Colon (tissue), 2 donors: ENCODE measurements around the gene ZNF598.
"Not testable (repeated sequence)": the region's sequence is repeated elsewhere in the genome, so short reads cannot be mapped to it uniquely, and the experiment has no call there.

Source experiments
- FAIRE-seq: peaks from 2 replicates; lab custom pipeline; 2012; peaks lifted over from hg19 to GRCh38; lab: Jason Lieb, UNC
- donor health status: control.
- donor health status: control.

Gene ZNF598

DNA sequence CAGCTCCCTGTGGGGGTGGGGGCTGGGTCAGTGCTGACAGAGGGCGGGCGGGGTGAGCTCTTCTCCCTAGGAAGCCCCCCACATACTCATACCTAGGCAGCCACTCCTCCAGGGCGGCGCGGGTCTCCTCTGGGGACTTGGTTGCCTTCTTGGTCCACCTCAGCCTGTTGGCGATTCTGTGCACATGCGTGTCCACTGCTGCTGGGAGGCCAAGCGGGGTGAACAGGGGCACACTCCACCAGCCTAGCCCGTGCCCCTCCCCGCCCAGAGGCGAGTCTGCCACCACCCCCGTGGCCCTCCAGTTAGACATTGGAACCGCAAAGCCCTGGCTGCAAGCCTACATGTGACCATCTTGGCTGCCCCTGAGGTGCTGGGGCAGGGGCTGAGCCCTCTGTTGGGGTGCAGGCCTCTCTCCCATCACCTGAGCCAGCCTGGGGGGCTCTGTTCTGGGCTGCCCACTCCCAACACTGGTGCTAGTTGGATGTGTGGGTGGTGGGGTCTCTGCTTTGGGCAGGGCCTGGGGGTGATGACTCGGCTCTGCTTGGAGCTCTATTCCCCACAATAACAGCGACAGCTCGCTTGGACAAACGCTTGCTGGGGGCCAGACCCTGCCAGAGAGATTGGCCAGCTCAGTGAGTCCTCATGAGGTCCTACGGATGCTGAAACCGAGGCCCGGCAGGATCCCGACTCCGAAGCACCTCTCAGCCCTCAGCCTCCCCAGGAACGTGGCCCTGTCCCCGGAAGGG lies 30.6 kb upstream of the ZNF598 start:
- no peak for FAIRE-seq

DNA sequence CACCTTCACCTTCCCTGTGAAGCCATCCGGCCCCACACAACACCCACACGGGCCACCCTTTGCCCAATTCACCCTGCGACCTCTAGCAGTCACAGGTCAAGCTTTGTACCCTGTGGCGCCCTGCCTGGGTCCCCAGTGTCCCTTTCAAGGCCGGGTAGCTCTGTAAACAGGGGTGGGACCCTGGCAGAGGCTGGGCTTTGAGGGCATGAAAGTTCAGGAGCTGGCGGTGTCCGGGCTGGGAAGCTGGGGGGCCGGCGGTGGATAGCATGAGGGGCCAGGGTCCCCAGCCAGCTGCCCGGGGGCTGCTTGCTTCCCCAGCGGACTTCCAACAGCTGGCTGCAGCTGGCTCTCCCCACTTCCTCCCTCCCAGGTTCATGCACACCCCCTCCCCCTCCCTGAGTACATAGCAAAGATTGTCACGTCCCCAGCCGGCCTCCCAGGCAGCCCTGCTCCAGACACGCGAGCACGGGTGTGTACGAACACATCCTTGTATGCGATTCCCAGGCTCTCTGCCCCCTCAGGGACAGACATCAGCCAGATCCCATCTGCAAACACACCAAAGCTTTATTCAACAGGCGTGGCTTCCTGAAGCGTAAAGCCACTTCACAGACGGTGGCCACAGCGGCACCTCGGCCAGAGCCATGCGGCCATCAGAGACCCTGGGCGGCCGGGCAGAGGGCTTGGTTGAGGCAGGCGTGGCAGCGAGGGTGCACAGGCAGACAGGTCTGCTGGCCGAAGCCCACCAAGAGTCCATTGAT lies 29.8 kb upstream of the ZNF598 start:
- FAIRE-seq = no peak

DNA sequence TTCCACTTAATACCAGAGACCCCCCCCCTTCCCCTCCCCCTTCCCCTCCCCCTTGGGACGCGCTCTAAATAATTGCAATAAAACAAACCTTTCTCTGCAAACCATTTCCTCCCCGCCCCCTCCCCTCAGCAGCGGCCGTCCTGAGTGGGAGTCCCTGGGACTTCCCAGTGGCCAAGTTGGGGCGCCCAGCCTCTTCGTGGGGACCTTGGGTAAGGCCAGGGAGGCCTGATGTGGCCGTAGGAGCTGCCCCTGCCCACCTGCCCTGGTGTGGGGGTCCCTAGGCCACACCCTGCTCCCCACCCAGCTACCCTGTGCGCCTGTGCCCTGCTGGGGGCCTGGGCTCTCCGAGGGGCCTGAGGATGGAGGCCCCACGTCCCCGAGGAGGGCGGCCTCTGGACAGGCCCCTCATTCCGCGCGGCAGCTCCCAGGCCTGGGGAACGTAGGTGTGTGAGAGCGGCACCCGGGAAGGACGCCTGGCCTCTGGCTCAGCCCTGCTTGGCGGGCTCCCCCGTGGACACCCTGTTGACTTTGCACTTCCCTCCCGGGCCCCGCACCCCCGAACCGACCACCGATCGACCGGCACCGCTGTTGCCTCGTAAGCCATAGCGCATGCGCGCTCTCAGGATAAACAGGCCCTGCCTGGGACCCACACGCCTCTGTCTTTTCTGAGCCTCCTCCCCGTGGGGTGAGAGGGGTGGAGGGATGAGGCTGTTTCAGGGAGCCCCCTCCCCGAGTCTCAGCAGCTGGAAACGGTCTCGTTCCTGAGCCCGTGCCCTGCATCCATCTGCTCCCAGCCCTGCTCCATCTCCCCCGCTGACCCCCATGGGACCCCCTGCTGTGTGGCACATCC lies 29.0 kb upstream of the ZNF598 start:
- no peak for FAIRE-seq

DNA sequence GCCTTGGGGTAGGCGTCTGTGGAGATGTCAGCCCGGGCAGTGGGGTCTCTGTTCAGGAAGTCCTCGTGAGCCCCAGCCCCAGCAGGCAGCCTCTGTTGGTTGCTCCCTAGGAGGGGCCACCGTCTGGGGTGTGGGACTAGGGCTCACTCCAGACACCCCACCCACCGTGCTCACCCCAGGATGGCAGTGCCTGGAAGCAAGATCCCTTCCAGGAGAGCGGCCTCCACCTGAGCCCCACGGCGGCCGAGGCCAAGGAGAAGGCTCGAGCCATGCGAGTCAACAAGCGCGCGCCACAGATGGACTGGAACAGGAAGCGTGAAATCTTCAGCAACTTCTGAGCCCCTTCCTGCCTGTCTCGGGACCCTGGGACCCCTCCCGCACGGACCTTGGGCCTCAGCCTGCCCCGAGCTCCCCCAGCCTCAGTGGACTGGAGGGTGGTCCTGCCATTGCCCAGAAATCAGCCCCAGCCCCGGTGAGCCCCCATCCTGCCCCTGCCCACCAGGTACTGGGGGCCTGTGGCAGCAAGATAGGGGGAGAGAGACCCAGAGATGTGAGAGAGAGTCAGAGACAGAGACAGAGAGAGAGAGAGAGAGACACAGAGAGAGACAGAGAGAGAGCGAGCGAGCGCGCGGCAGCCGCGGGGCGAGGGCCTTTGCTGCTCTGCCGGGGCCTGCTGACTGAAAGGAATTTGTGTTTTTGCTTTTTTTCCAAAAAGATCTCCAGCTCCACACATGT lies 28.2 kb upstream of the ZNF598 start:
- FAIRE-seq = no peak

DNA sequence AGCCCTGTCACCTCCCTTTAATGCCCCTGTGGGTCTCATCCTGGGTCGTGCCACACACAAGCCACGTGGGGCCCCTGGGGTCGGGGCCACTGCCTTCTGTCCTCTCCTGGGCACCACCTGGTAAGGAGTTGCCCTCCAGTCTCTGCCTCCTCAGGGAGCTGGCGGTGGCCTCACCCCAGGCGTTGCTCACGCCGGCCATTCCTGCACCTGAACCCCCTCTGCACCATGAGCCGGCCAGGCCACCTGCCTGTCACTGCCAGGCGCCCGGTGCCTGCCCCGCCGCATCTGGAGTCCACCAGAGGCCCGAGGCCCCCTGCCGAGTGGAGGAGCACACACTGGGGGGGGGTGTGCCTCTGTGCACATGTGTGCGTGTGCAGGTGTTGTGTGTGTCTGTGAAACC lies 27.5 kb upstream of the ZNF598 start:
- no peak for FAIRE-seq

DNA sequence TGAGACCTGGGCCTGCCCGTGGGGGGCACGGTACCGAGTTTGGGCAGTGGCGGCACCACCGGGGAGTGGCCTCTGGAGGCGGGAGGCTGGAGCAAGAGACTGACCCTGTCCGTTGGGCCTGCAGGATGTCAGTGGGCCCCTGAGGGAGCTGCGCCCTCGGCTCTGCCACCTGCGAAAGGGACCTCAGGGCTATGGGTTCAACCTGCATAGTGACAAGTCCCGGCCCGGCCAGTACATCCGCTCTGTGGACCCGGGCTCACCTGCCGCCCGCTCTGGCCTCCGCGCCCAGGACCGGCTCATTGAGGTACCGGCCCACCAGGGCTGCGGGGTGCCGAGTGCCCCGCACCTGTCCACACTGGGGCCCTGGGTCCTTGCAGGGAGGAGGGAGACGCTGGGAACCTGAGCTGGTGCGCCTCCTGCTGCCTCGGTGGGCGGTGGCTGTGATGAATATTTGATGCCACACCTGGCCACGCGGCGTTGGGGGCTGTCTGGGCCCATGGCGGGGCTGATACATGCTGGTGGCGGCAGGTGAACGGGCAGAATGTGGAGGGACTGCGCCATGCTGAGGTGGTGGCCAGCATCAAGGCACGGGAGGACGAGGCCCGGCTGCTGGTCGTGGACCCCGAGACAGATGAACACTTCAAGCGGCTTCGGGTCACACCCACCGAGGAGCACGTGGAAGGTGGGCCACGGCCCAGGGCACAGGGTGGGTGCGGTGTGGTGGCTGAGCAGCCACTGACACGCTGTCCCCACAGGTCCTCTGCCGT lies 26.8 kb upstream of the ZNF598 start:
- FAIRE-seq = no peak

DNA sequence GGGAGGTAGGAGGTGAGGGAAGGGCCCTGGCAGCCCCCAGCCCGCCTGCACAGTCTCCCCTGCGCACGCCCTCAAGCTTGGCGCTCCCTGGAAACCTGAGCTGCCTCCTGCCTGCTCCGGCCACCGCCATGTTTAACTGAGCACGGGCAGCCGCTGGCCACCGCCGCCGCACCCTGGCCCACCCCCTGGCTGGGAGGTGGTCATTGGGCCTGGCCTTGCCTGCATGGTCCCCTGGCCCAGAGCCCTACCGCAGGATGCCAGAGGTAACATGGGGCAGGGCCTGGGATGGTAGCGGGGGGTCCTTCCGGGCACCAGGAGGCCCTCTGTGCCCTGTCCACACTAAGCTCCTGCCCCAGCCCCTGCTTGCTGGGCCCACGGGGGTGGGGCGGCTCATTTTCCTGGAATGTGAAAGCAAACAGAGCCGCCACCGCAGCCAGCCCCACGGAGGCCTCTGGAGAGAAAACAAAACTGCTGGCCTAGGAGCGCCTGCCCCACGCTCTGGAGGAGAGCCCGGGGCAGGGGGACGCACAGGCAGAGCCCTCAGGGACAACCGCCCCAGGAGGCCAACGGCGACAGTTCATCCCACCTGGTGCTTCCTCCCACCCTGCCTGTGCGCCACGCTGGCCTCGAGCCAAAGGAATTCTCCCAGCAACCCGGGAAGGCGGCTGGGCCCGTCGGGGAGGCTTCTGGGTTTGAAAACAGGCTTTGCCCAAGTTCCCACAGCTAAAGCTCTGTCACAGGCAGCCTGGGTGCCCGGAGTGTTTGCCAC lies 26.0 kb upstream of the ZNF598 start:
- no peak for FAIRE-seq

DNA sequence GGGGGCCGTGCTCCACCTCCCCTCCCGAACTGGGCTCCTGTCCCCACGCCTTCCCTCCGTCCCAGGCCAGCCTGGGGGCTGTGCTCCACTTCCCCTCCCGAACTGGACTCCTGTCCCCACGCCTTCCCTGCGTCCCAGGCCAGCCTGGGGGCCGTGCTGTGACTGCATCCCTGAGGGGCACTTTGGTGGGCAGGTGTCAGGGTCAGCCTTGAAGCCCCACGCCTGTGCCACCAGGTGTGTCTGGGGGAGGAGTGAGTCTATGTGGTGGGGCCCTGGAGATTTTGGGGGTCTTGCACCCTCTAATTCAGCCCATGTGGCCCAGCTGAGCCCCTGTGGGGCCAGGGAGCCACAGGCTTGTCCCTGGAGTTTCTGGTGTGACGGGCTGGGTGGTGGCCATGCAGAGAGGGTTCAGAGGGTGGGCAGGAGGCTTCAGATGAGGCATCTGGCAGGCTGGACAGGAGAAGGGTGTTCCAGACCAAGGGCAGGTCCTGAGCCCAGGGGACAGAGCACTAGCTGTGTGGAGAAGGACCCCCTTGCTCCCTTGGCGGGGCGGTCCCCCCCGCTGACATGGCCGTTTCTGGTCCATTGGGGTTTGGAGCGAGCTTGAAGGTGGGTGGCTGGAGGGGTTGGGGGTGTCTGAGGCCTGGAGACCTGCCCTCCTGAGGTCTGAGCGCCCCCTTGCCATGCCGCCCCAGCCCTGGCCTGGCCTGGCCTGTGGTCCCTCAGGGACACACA lies 25.2 kb upstream of the ZNF598 start:
- FAIRE-seq = no peak

DNA sequence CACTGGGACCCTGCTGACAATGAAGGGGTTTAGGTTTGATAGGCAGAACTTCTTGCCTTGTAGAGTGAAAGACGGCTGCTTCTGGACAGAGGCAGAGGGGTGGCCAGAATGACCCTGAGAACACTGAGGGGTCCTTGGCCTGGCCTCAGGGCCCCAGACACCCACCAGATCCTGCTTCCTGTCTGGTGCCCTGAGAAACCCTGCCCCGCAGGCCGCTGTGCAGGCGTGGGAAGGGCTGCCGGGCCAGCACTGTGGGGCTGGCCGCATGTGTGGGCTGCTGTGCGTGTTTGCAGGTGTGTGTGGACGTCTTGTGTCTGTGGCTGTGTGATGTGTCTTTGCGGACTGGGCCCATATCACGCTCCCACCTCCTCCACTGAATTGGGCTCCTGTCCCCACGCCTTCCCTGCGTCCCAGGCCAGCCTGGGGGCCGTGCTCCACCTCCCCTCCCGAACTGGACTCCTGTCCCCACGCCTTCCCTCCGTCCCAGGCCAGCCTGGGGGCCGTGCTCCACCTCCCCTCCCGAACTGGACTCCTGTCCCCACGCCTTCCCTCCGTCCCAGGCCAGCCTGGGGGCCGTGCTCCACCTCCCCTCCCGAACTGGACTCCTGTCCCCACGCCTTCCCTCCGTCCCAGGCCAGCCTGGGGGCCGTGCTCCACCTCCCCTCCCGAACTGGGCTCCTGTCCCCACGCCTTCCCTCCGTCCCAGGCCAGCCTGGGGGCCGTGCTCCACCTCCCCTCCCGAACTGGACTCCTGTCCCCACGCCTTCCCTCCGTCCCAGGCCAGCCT lies 24.5 kb upstream of the ZNF598 start:
- FAIRE-seq = not testable (repeated sequence)

DNA sequence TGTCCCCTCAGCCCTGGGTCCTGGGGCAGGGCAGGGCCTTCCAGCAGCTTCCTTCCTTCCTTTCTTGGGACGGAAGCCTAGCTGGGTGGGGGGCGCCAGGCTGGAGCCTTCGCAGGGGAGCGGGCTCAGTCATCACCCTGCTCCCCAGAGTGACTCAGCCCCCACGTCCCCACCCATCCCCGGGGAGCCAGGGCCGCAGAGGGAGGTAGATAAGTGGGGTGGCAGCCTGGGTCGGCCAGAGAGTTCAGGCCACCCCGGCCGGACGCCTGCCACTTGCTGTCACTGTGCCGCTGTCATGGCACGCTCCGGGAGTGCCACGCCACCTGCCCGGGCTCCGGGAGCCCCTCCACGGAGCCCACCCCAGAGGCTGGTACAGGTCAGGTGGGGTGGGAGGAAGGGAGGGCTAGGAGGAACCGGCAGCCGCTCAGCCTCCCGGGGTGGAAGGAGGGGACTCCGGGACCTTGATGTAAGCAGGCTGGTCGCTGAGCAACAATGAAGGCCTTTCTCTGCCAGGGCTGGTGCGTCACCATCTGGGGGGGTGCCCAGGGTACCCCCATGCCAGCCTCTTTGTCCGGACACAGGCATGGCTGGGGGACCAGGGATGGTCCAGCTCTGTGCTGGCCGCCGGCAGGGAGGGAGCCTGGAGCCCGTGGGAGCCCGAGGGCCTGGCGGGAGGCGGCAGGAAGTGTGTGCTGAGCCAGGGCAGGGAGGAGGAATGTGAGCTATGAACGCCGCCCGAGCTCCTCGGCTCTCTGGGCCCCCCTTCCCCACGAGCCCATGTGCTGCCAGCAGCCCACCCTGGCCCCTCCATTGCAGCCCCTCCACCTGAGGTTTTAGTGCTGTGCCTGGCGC lies 23.7 kb upstream of the ZNF598 start:
- no peak for FAIRE-seq

DNA sequence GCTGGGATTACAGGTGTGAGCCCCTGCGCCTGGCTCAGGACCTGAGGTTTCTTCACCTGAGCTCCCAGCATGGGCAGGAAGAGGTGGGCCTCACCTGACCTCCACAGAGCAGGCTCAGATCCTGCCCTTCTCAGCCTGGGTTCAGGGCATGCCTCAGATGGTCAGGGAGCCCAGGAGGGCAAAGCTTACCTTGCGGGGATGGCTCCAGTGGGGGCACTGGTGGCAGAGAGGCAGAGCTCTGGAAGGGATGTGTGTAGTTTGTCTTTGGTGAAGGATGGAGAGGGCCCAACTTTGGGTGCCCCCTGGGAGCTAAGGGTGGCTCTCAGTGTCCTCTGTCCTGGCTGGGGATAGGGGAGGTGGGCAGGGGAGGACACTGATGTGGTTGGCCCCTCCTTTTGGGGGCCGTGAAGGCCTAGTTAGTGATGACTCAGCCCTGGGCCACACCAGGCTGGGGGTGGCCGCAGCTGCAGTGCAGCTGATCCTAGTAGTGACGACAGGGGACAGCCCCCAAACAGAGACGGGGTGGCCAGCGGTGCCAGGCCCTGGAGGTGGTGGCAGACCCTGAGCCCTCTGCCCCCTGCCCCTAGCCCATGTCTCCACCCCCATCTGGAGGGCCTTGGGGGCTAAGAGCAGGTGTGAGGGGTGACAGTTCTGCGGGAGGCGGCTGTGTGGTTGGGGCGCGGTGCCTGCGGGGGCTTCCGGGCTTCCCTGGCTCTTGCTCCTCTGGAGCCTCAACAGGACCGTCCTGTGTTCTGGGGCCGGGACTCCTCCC lies 22.9 kb upstream of the ZNF598 start:
- no peak for FAIRE-seq

DNA sequence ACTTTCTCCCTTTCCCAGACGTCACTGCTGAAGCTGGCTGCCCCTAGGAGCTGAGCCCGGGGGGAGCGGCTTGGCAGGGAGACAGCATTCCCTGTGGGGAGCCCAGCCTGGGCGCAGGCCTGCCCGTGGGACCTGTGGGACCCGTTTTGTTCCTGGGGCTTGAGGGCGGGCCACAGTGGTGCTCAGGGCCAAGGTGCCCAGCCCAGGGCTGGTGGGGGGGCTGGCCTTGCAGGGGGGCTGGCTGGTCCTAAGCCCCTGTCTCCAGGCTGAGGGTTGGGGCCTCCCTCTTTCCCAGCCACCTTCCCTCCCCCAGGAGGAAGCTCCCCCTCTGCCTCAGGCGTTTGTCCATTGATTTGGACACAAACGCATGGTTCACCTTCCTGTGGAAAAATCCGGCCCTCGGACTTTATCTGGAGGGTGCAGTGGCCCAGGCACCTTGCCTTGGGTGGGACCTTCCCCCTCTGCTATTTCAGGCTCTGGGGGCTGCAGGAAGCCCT lies 21.5 kb upstream of the ZNF598 start:
- FAIRE-seq = no peak

DNA sequence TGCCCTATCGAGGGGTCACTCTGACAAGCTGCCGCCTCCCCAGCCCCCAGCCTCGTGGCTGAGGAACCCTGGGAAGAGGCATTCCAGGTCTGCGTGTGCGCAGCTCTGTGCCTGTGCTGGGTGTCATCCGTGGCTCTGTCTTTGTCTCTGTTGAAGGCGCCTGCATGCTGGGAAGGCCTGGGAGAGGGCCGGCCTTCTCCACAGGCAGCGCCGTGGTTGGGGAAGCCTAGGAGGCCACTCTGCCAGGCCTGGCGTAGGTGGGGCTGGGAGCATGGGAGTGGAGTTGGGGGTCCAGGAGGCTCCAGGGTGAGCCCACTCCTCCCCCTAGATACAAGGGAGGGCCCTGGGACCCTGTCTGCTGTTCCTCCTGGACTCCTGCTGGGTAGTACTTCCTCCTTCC lies 20.4 kb upstream of the ZNF598 start:
- no peak for FAIRE-seq

DNA sequence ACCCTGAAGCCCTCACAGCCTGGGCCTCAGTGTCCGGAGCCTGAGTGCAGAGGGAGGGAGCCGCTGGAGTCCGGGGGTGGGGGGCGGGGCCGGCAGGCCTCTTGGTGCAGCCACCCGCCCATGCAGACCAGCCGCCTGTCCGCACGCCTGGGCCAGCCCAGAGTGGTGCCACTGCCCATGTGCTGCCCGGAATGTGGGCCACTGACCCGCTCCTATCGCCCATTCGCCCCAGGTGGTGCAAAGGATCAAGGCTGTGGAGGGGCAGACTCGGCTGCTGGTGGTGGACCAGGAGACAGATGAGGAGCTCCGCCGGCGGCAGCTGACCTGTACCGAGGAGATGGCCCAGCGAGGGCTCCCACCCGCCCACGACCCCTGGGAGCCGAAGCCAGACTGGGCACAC lies 19.7 kb upstream of the ZNF598 start:
- FAIRE-seq = no peak

DNA sequence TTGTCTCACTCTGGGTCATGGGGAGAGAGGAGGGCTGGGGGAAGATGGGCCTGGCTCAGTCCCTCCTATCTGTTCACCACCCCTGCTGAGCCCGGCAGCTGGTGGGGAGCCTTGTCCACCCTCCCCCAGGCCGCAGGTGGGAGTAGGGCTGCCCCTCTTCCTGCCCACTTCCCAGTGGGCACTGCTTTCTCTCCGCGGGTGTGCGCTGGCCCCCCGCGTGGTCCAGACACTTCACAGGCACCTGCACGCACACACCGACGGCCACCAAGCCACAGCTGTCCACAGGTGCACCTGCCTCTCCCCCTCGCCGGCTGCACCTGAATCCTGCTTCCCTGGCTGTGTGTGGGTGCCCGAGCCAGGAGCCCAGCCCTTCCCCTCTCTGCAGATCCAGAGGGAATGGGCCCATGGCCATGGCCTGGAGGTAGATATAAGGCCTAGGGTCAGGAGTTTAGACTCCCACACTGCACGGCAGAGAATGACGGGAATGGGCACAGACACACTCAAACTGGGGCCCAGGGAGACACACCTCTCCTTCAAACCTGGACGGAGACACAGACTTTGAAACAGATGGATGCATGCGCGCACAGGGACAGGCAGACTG lies 19.1 kb upstream of the ZNF598 start:
- no peak for FAIRE-seq

DNA sequence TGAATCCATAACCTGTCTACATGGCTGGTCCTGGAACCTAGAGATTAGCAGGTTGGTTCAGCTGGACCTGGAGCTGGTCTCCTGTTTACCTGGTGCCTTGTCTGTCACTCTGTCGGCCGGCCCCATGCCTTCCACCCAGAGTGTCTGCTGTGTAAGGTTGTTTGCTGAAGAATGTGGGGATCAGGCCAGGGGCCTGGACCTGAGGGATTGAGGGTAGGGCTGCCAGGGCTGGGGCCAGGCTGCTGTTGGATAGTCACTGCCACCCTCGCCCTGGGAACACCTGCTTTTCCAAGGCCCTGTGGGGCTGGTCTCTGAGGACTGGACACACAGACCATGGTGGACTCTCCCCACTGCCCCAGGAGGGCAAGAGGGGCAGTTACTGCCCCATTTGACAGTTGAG lies 18.5 kb upstream of the ZNF598 start:
- FAIRE-seq = no peak
